ENCODE results near the gene MEG3.

The MEG3 gene

DNA sequence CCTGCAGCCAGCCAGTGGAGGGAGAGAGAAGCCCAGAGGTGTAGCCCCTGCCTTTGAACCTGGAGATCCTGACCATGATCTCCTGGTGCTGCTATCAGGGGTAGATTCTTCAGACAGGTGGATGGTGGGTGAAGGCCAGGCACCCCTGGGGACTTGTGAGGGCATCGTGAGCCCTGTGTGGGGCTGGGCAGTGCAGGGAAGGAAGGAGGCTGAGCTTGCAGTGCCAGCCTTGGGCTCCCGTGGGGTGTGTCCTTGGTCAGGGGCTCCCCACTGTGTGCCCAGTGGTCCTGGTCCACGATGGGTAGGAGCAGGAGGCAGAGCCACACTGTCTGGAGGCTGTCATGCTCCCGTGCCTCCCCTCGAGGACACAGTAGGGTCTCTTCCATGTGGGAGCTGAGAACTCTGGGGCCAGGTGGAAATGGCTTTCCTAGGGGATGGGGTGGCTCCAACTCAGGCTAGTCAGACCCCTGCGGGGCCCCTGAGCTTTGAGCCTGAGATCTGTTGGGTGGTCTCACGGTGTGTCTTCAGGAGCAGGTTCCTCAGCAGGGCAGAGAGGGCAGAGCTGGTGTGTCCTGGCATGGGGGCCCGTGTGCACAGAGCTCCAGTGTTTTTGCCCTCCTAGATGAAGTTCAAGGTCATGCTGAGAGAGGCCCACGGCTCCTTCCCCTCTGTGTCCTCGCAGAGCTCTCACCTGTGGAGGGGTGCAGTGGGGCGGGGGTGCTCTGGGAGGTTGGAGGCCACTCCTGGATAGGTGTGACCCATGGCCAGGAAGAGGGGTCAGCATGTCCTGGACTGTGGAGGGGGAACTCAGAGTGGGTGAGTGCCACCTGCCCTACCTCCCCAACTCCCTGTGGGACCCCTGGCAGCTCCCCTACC lies 52.6 kb downstream of the MEG3 start:
- no peak overlapping the region for H3K27ac ChIP-seq (ENCODE audit: low read depth, low read length)
- peaks cover 8% of the 10 kb centered on the region; the same call in 1 of the 2 replicates for H3K36me3 ChIP-seq (ENCODE audit: insufficient read depth, low read length)
- no peaks in the 10 kb centered on the region for H3K27me3 ChIP-seq (ENCODE audit: insufficient read depth, low read length)

DNA sequence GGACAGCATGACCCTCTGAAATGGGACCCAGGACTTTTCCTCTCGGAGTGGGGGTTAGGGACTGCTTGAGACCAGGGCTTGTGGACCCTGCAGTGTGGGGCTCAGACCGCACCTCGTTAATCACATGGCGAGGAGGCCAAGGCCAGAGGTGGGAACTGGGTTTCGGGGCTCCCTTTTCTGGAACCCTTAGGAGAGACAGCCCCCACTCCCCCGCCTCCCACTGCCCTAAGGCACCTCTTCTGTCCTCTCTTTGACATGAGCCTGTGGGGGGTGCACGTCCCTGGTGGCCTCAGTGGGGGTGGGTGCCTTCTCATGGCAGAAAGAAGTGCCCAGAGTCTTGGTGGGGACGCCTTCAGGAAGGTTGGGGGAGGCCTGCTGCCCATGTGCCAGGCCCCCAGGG lies 53.3 kb downstream of the MEG3 start:
- H3K4me3 ChIP-seq (ENCODE audit: low read depth, low read length): no peak overlapping the region
- H3K27ac ChIP-seq (ENCODE audit: low read depth, low read length): no peak overlapping the region
- no peaks in the 10 kb centered on the region for H3K27me3 ChIP-seq (ENCODE audit: insufficient read depth, low read length)
- peaks cover 18% of the 10 kb centered on the region for H3K79me2 ChIP-seq (ENCODE audit: control insufficient read depth, insufficient read depth, low read length, unreplicated experiment)
- no peaks in the 10 kb centered on the region for H3K4me1 ChIP-seq (ENCODE audit: control insufficient read depth, insufficient read depth, low read length, unreplicated experiment)
- peaks cover 12% of the 10 kb centered on the region; the same call in 1 of the 2 replicates for H3K36me3 ChIP-seq (ENCODE audit: insufficient read depth, low read length)
- no peak overlapping the region for H2AFZ ChIP-seq (ENCODE audit: low read length, unreplicated experiment)

More for the DNA sequence above, 52.6 kb downstream of the MEG3 start:
- Histone ChIP-seq H3K79me2 (ENCODE audit: control insufficient read depth, insufficient read depth, low read length, unreplicated experiment) (peaks cover 24% of the 10 kb centered on the region), H3K4me3 (ENCODE audit: low read depth, low read length) (no peak overlapping the region), H3K4me1 (ENCODE audit: control insufficient read depth, insufficient read depth, low read length, unreplicated experiment) (no peaks in the 10 kb centered on the region), H2AFZ (ENCODE audit: low read length, unreplicated experiment) (no peak overlapping the region)

DNA sequence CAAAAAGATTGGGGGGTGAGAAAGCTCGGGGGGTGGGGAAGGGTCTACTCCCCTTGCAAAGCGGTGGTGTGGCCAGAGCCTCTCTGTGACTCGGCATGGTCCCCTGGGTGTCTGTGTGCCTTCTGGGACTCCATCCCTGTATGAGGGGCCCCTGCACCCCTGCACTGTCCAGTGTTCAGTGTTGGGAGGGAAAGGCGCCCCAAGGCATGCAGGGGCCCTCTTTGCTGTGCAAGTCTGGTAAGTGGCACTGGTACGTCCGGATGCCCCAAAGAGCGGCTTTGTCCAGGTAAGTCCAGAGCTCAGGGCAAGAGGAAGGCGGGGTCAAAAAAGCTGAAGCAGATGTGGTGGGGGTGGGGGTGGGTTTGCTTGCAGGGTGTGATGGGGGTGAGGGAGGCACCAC lies 53.9 kb downstream of the MEG3 start:
- no peak overlapping the region for H3K27ac ChIP-seq (ENCODE audit: low read depth, low read length)
- H3K79me2 ChIP-seq (ENCODE audit: control insufficient read depth, insufficient read depth, low read length, unreplicated experiment): peaks cover 13% of the 10 kb centered on the region
- no peak overlapping the region for H3K4me3 ChIP-seq (ENCODE audit: low read depth, low read length)
- no peaks in the 10 kb centered on the region for H3K27me3 ChIP-seq (ENCODE audit: insufficient read depth, low read length)
- peaks cover 14% of the 10 kb centered on the region; the same call in 1 of the 2 replicates for H3K36me3 ChIP-seq (ENCODE audit: insufficient read depth, low read length)
- no peak overlapping the region for H2AFZ ChIP-seq (ENCODE audit: low read length, unreplicated experiment)
- H3K4me1 ChIP-seq (ENCODE audit: control insufficient read depth, insufficient read depth, low read length, unreplicated experiment): no peaks in the 10 kb centered on the region

DNA sequence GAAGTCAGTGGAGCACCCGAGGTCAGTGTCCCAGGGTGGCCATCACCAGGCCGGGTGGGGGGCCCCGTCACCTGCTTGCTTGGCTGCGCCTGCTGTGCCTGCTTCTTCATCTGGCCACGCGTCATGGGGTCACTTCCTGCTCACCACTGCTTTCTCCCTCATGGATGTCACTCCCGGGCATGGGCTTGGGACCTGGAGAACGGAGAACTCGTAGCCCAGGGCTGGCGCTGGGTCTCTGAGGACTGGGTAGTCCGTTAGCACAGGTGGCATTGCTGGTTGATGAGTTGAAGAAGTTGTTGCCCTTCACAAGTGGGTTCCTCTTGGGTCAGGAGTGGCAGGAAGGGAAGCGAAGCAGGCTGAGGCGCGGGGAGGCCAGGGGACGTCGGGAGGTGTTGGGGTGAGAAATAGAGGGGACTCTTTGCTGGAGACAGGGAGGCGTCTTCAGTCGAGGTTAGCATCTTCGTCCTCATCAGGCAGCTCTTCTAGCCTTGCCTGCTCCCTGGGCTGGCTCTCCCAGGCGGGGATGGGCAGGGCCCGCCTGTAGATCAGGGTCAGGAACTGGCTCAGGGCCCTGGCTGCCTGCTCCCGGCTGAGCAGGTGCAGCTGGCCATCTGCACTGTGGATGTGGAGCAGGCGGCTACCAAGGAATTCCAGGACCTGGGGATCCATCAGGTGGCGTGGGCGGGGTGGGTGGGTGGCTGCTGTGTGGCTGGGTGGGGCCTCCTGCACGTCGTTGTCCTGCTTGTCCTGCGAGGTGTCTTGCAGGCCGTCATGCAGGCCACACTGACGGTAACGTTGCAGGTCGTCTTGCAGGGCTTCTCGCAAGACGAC lies 54.6 kb downstream of the MEG3 start:
- Histone ChIP-seq H3K4me1 (ENCODE audit: control insufficient read depth, insufficient read depth, low read length, unreplicated experiment) (no peaks in the 10 kb centered on the region), H3K27me3 (ENCODE audit: insufficient read depth, low read length) (no peaks in the 10 kb centered on the region), H3K79me2 (ENCODE audit: control insufficient read depth, insufficient read depth, low read length, unreplicated experiment) (peaks cover 11% of the 10 kb centered on the region), H3K4me3 (ENCODE audit: low read depth, low read length) (no peak overlapping the region), H3K27ac (ENCODE audit: low read depth, low read length) (no peak overlapping the region), H3K36me3 (ENCODE audit: insufficient read depth, low read length) (peaks cover 14% of the 10 kb centered on the region; the same call in 1 of the 2 replicates), H2AFZ (ENCODE audit: low read length, unreplicated experiment) (no peak overlapping the region)

DNA sequence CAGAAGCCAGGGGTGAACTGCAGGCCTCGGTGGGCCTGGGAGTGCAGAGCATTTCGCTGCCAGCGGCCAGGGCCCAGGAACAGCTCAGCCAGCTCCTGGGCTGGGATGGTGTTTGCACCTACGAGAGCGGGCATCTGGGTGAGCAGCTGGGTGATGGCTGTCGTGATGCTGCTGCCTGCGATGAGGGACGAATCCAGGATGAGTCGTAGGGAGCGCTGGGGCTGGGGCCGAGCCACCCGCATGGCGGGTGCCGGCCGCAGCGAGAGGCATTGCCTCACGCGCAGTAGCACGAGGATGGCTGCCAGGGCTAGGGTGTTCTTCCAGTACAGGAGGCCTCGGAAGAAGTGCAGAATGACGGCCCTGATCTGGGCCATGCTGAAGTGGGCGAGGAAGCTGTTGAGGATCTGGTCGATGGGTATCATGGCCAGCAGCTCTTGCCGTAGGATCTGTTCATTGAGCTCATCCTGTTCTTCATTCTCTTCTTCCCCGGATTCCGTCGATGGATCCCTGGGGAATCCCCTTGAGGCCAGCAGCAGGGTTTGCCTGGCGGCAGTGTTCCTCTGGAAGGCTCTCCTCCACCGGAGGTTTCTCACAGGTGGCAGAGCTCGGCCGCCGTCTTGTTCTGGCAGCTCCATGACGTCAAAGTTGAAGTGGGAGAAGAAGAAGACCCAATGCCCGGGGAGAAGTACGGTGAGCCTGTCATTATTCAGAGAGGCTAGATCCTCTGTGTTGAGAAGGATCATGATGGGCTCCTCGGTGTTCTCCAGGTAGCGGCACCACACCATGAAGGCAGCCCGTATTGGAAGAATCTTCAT lies 55.5 kb downstream of the MEG3 start:
- Histone ChIP-seq H3K4me1 (ENCODE audit: control insufficient read depth, insufficient read depth, low read length, unreplicated experiment) (no peaks in the 10 kb centered on the region), H3K4me3 (ENCODE audit: low read depth, low read length) (no peak overlapping the region), H2AFZ (ENCODE audit: low read length, unreplicated experiment) (no peak overlapping the region), H3K36me3 (ENCODE audit: insufficient read depth, low read length) (peaks cover 14% of the 10 kb centered on the region; the same call in 1 of the 2 replicates), H3K79me2 (ENCODE audit: control insufficient read depth, insufficient read depth, low read length, unreplicated experiment) (peaks cover 11% of the 10 kb centered on the region), H3K27me3 (ENCODE audit: insufficient read depth, low read length) (no peaks in the 10 kb centered on the region), H3K27ac (ENCODE audit: low read depth, low read length) (no peak overlapping the region)

DNA sequence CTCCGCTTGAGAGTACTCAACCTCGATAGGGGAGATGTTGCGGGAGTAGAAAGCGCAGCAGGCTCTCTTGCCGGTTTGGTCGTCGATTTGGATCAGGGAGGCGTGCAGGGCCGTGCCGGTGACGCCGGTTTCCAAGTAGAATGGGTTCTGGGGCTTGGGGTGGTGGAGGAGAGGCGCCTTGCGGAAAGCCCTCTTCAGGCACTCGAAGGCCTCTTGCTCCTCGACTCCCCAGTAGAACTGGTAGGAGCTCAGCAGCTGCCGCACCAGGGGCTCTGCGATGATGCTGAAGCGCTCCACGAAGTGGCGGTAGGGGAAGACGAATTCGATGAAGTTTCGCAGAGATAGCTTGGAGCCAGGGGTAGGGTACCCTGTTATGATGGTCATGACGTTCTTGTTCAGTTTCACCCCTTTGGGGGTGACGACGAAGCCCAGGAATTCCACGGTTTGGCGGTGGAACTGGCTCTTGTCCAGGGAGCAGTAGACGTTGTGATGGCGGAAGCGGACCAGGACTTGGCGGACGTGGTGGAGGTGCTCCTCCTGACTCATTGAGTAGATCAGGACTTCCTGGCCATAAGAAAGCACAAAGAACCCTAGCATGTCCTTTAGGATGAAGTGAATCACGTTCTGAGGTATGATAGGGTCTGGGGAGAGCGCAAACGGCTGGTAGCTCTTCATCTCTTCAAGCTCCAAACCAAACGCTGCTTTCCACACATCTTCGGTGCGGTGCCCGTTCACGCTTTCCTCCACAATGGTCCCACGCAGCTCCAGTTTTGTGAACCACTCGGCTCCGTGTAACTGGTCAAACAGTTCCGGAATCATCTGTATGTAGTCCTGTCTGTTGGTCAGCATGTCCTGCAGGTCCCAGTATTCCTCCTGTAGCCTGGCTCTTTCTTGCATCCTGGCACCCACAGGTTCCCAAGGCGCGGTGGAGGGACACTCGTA lies 56.4 kb downstream of the MEG3 start:
- Histone ChIP-seq H3K4me3 (ENCODE audit: low read depth, low read length) (no peak overlapping the region), H3K79me2 (ENCODE audit: control insufficient read depth, insufficient read depth, low read length, unreplicated experiment) (peaks cover 11% of the 10 kb centered on the region), H3K36me3 (ENCODE audit: insufficient read depth, low read length) (peaks cover 14% of the 10 kb centered on the region), H2AFZ (ENCODE audit: low read length, unreplicated experiment) (no peak overlapping the region), H3K27ac (ENCODE audit: low read depth, low read length) (no peak overlapping the region), H3K4me1 (ENCODE audit: control insufficient read depth, insufficient read depth, low read length, unreplicated experiment) (no peaks in the 10 kb centered on the region), H3K27me3 (ENCODE audit: insufficient read depth, low read length) (no peaks in the 10 kb centered on the region)

DNA sequence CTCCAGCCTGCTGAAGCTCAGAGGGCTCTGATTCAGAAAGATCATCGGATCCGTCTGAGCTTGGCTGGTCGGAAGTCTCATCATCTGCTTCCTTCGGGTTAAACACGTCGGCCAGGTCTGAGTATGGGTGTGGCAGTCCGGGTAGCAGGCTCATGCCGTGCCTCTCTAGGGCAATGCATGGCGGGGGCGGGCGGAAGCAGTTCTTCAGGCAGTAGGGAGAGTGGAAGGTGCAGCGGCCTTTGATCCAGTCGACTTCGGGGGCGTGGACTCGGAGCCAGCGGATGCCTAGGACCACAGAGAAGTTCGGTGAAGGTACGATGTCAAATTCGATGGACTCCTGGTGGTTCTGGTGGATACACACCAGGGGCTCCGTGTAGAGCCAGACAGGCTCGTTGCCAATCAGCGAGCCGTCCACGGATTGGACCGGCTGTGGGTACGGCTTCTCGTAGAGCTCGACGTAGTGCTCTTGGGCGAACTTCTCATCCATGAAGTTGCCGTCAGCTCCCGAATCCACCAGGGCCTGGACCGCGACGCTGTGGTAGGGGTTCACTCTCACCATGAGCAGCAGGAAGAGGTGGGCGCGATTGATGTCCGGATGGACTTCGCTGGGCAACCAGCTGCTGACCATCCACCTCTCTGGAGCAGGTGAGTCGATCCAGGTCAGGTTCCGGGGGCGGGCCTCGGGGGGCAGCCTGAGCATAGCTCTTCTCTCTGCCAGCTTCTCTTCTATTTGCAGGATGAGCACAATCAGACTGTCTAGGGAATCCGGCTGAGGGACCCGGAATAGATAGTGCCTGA lies 57.3 kb downstream of the MEG3 start:
- Histone ChIP-seq H3K36me3 (ENCODE audit: insufficient read depth, low read length) (peaks cover 14% of the 10 kb centered on the region), H3K4me1 (ENCODE audit: control insufficient read depth, insufficient read depth, low read length, unreplicated experiment) (no peaks in the 10 kb centered on the region), H3K27me3 (ENCODE audit: insufficient read depth, low read length) (no peaks in the 10 kb centered on the region), H2AFZ (ENCODE audit: low read length, unreplicated experiment) (no peak overlapping the region), H3K79me2 (ENCODE audit: control insufficient read depth, insufficient read depth, low read length, unreplicated experiment) (peaks cover 3% of the 10 kb centered on the region), H3K27ac (ENCODE audit: low read depth, low read length) (no peak overlapping the region), H3K4me3 (ENCODE audit: low read depth, low read length) (no peak overlapping the region)

DNA sequence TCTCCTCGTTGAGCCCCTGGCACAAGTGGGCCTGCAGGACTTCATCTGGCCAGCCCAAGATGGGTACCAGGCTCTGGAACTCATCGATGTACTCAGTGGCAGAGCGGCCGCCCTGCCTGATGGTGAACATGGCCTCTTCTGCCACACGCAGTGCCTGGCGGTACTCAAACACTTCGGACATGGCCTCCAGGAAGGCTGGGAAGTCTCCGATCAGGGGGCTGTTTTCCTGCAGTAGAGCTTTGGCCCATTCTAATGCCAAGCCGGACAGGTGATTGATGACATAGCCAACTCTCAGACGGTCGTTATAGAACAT lies 57.8 kb downstream of the MEG3 start:
- H2AFZ ChIP-seq (ENCODE audit: low read length, unreplicated experiment): no peak overlapping the region
- peaks cover 17% of the 10 kb centered on the region for H3K36me3 ChIP-seq (ENCODE audit: insufficient read depth, low read length)

DNA sequence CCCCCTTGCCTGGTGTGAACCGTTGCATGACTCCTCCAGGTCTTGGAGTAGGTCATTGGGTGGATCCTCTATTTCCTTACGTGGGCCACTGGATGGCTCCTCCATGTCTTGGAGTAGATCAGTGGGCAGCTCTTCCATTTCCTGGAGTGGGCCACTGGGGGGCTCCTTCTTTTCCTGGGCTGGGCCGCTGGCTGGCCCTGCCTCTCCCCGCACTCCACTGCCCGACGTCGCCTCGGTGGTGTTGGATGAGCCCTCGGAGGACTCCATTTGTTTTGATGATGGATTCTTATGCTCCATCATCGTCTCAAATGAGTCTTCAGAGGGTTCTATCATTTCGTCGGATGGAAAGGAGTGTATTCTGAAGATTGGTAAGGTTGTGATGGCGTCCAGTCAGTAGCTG lies 58.5 kb downstream of the MEG3 start:
- Histone ChIP-seq H3K79me2 (ENCODE audit: control insufficient read depth, insufficient read depth, low read length, unreplicated experiment) (no peaks in the 10 kb centered on the region), H3K27ac (ENCODE audit: low read depth, low read length) (no peak overlapping the region), H3K4me1 (ENCODE audit: control insufficient read depth, insufficient read depth, low read length, unreplicated experiment) (no peaks in the 10 kb centered on the region), H3K4me3 (ENCODE audit: low read depth, low read length) (no peak overlapping the region), H3K27me3 (ENCODE audit: insufficient read depth, low read length) (0 out of 2 replicates have a peak, but pooled peaks cover 2% of the 10 kb centered on the region), H2AFZ (ENCODE audit: low read length, unreplicated experiment) (no peak overlapping the region), H3K36me3 (ENCODE audit: insufficient read depth, low read length) (peaks cover 19% of the 10 kb centered on the region)

More for the DNA sequence above, 57.8 kb downstream of the MEG3 start:
- H3K79me2 ChIP-seq (ENCODE audit: control insufficient read depth, insufficient read depth, low read length, unreplicated experiment): no peaks in the 10 kb centered on the region
- no peaks in the 10 kb centered on the region for H3K27me3 ChIP-seq (ENCODE audit: insufficient read depth, low read length)
- no peak overlapping the region for H3K4me3 ChIP-seq (ENCODE audit: low read depth, low read length)
- H3K27ac ChIP-seq (ENCODE audit: low read depth, low read length): no peak overlapping the region
- H3K4me1 ChIP-seq (ENCODE audit: control insufficient read depth, insufficient read depth, low read length, unreplicated experiment): no peaks in the 10 kb centered on the region
